ENCODE measurements around the gene GBGT1. TPM values are rescaled to one million over a fixed set of nuclear protein-coding genes. Genes with fewer than 3 reads are reported as not detected.

GBGT1 gene
- total and polyA plus RNA-seq, 9 of the 15 experiments (the other 6 are each of a cell fraction or from before 2014, with no cell fraction given), result 0.55 to 25.8 (median 13.7) TPM

GRCh38 chr9:133103183-133103986, 60.3 kb downstream of the GBGT1 start:
- intact Hi-C loops (cut with micrococcal nuclease) (loop anchor here (1.0 to 2.0 kb wide), 2 partner anchors 41 to 77 kb away; no protein-coding TSS in a partner anchor), in situ Hi-C loops (cut with MboI) (no loop called here)
- Histone ChIP-seq H2AFZ (ENCODE audit: low read depth, low read length) (no peak overlapping the region), H3K9ac (ENCODE audit: insufficient read depth in 1 of 2, low read depth in 2 of 2, low read length in 2 of 2) (no peak overlapping the region), H3K27me3 (ENCODE audit: control insufficient read depth in 2 of 2, insufficient read depth in 2 of 2, low read length in 2 of 2) (no peaks in the 10 kb centered on the region), H4K20me1 (replicated peaks; ENCODE audit: control insufficient read depth, insufficient read depth, low read length) (peaks cover 8% of the 10 kb centered on the region; the same call in 1 of the 2 replicates), H3K27ac (ENCODE audit: extremely low read depth, low read depth, low read length) (no peak overlapping the region), H3K79me2 (ENCODE audit: control insufficient read depth, insufficient read depth, low read length) (no peaks in the 10 kb centered on the region), H3K36me3 (ENCODE audit: control insufficient read depth, insufficient read depth, low read length) (peaks cover 95% of the 10 kb centered on the region), H3K4me3 (no peak overlapping the region), H3K9me3 (replicated peaks; ENCODE audit: control insufficient read depth, insufficient read depth, low read depth, low read length) (peaks cover 6% of the 10 kb centered on the region), H3K4me1 (replicated peaks in 1 of 2; ENCODE audit: control insufficient read depth in 2 of 2, insufficient read depth in 2 of 2, low read length in 2 of 2) (peaks cover 0 to 12% of the 10 kb centered on the region in 2 experiments; a peak in 2 of 5 replicates), H3K4me2 (ENCODE audit: insufficient read depth, low read length) (no peak overlapping the region), H3K9me1 (ENCODE audit: control insufficient read depth, insufficient read depth, low read length) (peaks cover 3% of the 10 kb centered on the region)
- no TSS peak for BruUV-seq (replicated peaks)
- peak; percentile 66 to 79 (median 72) for DNase-seq (ENCODE audit: extremely low read depth in 1 of 4, low spot score in 3 of 4)
- ATAC-seq, result peak; percentile 91
- WGBS (ENCODE audit: insufficient coverage, low coverage, missing lambda C conversion rate), result 66% methylated on average over 14 of the region's 14 CpGs
- CTCF ChIA-PET (ENCODE audit: low intra/inter-chr PET ratio), result interaction anchor here (0.5 to 3.7 kb wide), 3 partner anchors 41 to 55 kb away, joined by 5 to 26 read pairs (median 26); no protein-coding TSS in a partner anchor
- POLR2A ChIA-PET, result interaction anchor here (0.5 to 1.3 kb wide), 4 partner anchors 11 to 45 kb away, joined by 3 read pairs; no protein-coding TSS in a partner anchor
- peak; percentile 82 for FAIRE-seq
- TF ChIP-seq, protein P1, sequence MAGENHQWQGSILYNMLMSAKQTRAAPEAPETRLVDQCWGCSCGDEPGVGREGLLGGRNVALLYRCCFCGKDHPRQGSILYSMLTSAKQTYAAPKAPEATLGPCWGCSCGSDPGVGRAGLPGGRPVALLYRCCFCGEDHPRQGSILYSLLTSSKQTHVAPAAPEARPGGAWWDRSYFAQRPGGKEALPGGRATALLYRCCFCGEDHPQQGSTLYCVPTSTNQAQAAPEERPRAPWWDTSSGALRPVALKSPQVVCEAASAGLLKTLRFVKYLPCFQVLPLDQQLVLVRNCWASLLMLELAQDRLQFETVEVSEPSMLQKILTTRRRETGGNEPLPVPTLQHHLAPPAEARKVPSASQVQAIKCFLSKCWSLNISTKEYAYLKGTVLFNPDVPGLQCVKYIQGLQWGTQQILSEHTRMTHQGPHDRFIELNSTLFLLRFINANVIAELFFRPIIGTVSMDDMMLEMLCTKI (IDR thresholded peaks at IDR 0.05; ENCODE audit: partially characterized antibody), result no peak
- TF ChIP-seq CTBP1 (IDR thresholded peaks at IDR 0.05; ENCODE audit: borderline replicate concordance), result peak; percentile 35; the same call in 1 of the 2 replicates
- no peak for TF ChIP-seq ZNF232 (CRISPR knock-in tag; IDR thresholded peaks at IDR 0.05)
- TF ChIP-seq RAD51 (IDR thresholded peaks at IDR 0.05; ENCODE audit: borderline replicate concordance, low read depth), result no peak
- TF ChIP-seq RBM39 (optimal IDR thresholded peaks at IDR 0.05; ENCODE audit: low read depth, low read length), result no peak
- no peak for TF ChIP-seq ZNF764 (CRISPR knock-in tag; IDR thresholded peaks at IDR 0.05; ENCODE audit: low read depth)
- peak; percentile 42; the same call in 1 of the 2 replicates for TF ChIP-seq HNRNPL (IDR thresholded peaks at IDR 0.05; ENCODE audit: low read depth, low read length)
- peak; percentile 87; the same call in 1 of the 2 replicates for TF ChIP-seq STAG1 (CRISPR knock-in tag; IDR thresholded peaks at IDR 0.05; ENCODE audit: borderline replicate concordance)
- TF ChIP-seq SIN3B (IDR thresholded peaks at IDR 0.05; ENCODE audit: low read depth), result 0 out of 2 replicates have a peak, but pooled peaks have one; percentile 36
- TF ChIP-seq ZNF584 (CRISPR knock-in tag; IDR thresholded peaks at IDR 0.05; ENCODE audit: low read depth), result no peak
- TF ChIP-seq, protein P2, sequence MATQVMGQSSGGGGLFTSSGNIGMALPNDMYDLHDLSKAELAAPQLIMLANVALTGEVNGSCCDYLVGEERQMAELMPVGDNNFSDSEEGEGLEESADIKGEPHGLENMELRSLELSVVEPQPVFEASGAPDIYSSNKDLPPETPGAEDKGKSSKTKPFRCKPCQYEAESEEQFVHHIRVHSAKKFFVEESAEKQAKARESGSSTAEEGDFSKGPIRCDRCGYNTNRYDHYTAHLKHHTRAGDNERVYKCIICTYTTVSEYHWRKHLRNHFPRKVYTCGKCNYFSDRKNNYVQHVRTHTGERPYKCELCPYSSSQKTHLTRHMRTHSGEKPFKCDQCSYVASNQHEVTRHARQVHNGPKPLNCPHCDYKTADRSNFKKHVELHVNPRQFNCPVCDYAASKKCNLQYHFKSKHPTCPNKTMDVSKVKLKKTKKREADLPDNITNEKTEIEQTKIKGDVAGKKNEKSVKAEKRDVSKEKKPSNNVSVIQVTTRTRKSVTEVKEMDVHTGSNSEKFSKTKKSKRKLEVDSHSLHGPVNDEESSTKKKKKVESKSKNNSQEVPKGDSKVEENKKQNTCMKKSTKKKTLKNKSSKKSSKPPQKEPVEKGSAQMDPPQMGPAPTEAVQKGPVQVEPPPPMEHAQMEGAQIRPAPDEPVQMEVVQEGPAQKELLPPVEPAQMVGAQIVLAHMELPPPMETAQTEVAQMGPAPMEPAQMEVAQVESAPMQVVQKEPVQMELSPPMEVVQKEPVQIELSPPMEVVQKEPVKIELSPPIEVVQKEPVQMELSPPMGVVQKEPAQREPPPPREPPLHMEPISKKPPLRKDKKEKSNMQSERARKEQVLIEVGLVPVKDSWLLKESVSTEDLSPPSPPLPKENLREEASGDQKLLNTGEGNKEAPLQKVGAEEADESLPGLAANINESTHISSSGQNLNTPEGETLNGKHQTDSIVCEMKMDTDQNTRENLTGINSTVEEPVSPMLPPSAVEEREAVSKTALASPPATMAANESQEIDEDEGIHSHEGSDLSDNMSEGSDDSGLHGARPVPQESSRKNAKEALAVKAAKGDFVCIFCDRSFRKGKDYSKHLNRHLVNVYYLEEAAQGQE (IDR thresholded peaks at IDR 0.05; ENCODE audit: borderline replicate concordance), result peak; percentile 93
- TF ChIP-seq, protein P2 (CRISPR knock-in tag; IDR thresholded peaks at IDR 0.05; ENCODE audit: low read depth), result no peak

Data from K562 (cell line).